ENCODE measurements around the gene GUCA1A. TPM values are rescaled to one million over a fixed set of nuclear protein-coding genes. Genes with fewer than 3 reads are reported as not detected.

The GUCA1A gene
- total and polyA plus RNA-seq, 4 donors: 0.02 to 0.04 TPM; not detected in 2

DNA sequence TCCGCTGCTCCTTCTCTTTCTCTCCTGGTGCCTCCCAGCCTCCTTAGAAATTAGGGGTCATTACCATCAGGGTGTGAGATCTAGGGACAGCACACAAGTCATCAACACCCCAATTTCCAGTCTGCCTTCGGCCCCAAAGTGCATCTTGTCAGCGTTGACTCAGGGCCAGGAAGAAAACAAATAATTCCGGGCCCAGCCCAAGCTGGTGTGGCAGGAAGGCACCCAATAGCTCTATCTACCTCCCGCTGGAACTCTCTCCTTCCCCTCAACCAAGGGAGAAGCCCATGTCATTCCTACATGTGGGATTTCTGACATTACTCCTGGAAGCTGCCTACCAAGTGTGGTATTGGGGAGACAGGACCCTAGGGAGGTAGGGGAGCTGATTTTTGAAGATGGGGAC lies 19.2 kb upstream of the GUCA1A start:
- WGBS, 2 donors: 62 to 87% methylated on average over 5 of the region's 5 CpGs
- ATAC-seq (ENCODE audit: insufficient read depth, low FRiP score): no peak

DNA sequence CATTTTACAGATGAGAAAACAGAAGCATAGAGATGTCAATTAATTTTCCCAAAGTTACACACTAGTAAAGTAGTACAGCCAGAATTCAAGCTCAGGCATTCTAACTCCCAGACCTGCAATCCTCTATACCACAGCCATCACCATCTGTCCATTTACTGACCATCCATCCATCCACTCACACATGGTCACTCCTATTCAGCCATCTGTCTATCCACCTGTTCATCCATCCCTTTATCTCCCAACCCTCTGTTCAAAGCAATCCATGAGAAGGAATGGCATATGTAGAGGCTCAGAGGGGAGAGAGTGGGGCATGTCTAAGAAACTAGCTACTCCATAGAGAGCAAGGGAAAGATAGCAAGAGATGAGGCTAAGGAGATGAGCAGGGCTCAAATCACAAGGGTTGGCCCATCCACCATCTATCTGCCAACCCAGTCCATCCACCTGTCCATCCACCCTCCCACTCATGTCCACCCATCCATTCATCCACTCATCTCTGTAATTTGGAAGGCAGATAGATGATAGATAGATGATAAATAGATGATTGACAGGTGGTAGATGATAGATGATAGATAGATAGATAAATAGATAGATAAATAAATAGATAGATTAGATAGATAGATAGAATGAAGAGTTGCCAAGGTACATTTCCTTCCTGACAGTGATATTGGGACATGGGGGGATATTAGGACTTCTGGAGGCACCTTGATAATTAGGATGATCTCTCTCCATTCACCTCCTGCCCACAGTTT lies 18.5 kb upstream of the GUCA1A start:
- Histone ChIP-seq H3K4me1 (ENCODE audit: control insufficient read depth in 5 of 5, insufficient read depth in 5 of 5, low read length in 5 of 5) (no peaks in the 10 kb centered on the region), H3K9ac (ENCODE audit: insufficient read depth in 1 of 2, low read length in 2 of 2) (no peak overlapping the region), H3K27ac (ENCODE audit: low read depth in 1 of 2, low read length in 1 of 2) (no peak overlapping the region), H3K9me3 (ENCODE audit: control insufficient read depth in 4 of 4, insufficient read depth in 3 of 4, low read length in 3 of 4) (peaks cover 0 to 1% (median 0%) of the 10 kb centered on the region in 4 donors), H3K36me3 (ENCODE audit: control insufficient read depth in 4 of 4, insufficient read depth in 4 of 4, low read length in 4 of 4) (no peaks in the 10 kb centered on the region), H3K27me3 (ENCODE audit: control insufficient read depth in 3 of 3, insufficient read depth in 3 of 3, low read length in 2 of 3) (no peaks in the 10 kb centered on the region), H3K4me3 (no peak overlapping the region)
- DNase-seq (no peak), ATAC-seq (ENCODE audit: insufficient read depth, low FRiP score) (no peak)
- TF ChIP-seq, protein P1, sequence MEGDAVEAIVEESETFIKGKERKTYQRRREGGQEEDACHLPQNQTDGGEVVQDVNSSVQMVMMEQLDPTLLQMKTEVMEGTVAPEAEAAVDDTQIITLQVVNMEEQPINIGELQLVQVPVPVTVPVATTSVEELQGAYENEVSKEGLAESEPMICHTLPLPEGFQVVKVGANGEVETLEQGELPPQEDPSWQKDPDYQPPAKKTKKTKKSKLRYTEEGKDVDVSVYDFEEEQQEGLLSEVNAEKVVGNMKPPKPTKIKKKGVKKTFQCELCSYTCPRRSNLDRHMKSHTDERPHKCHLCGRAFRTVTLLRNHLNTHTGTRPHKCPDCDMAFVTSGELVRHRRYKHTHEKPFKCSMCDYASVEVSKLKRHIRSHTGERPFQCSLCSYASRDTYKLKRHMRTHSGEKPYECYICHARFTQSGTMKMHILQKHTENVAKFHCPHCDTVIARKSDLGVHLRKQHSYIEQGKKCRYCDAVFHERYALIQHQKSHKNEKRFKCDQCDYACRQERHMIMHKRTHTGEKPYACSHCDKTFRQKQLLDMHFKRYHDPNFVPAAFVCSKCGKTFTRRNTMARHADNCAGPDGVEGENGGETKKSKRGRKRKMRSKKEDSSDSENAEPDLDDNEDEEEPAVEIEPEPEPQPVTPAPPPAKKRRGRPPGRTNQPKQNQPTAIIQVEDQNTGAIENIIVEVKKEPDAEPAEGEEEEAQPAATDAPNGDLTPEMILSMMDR (IDR thresholded peaks at IDR 0.05; ENCODE audit: control extremely low read depth, extremely low read depth): no peak

More for the DNA sequence above, 19.2 kb upstream of the GUCA1A start:
- no peak for DNase-seq
- TF ChIP-seq, protein P1 (IDR thresholded peaks at IDR 0.05; ENCODE audit: control extremely low read depth, extremely low read depth): no peak
- no peak overlapping the region for H3K9ac ChIP-seq (ENCODE audit: insufficient read depth in 1 of 2, low read length in 2 of 2)
- no peaks in the 10 kb centered on the region for H3K36me3 ChIP-seq (ENCODE audit: control insufficient read depth in 4 of 4, insufficient read depth in 4 of 4, low read length in 4 of 4)
- H3K27me3 ChIP-seq (ENCODE audit: control insufficient read depth in 3 of 3, insufficient read depth in 3 of 3, low read length in 2 of 3): no peaks in the 10 kb centered on the region
- no peak overlapping the region for H3K4me3 ChIP-seq
- H3K27ac ChIP-seq (ENCODE audit: low read depth in 1 of 2, low read length in 1 of 2): no peak overlapping the region
- no peaks in the 10 kb centered on the region for H3K4me1 ChIP-seq (ENCODE audit: control insufficient read depth in 5 of 5, insufficient read depth in 5 of 5, low read length in 5 of 5)
- H3K9me3 ChIP-seq (ENCODE audit: control insufficient read depth in 4 of 4, insufficient read depth in 3 of 4, low read length in 3 of 4): peaks cover 0 to 1% (median 0%) of the 10 kb centered on the region in 4 donors

DNA sequence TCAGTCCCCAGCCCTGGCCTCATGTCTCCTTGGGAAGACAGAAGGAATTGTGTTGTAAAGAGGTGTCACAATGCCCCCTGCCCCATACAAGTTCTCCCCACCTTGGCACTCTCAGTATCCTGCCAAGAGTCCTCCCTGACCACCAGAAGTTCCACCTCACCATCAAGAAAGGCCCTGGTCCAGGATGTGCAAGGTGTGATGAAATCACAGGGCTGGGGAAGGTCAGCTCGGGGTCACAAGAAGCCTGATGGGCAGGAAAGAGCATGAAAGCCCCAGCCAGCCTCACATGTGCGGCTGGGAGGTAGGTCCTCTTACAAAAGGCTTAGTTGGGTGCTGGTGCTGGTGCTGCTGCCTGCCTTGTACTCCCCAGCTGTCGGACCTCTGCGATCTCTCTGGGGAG lies 17.9 kb upstream of the GUCA1A start:
- H3K4me1 ChIP-seq (ENCODE audit: control insufficient read depth in 5 of 5, insufficient read depth in 5 of 5, low read length in 5 of 5): no peaks in the 10 kb centered on the region
- TF ChIP-seq, protein P1 (IDR thresholded peaks at IDR 0.05; ENCODE audit: control extremely low read depth, extremely low read depth): no peak
- H3K27ac ChIP-seq (ENCODE audit: low read depth in 1 of 2, low read length in 1 of 2): no peak overlapping the region
- H3K4me3 ChIP-seq: no peak overlapping the region
- 82 to 83% methylated on average over 4 of the region's 4 CpGs for WGBS, 2 donors
- no peak overlapping the region for H3K9ac ChIP-seq (ENCODE audit: insufficient read depth in 1 of 2, low read length in 2 of 2)
- DNase-seq (no peak), ATAC-seq (ENCODE audit: insufficient read depth, low FRiP score) (no peak)
- H3K36me3 ChIP-seq (ENCODE audit: control insufficient read depth in 4 of 4, insufficient read depth in 4 of 4, low read length in 4 of 4): no peaks in the 10 kb centered on the region
- peaks cover 0 to 1% (median 0%) of the 10 kb centered on the region in 4 donors for H3K9me3 ChIP-seq (ENCODE audit: control insufficient read depth in 4 of 4, insufficient read depth in 3 of 4, low read length in 3 of 4)
- H3K27me3 ChIP-seq (ENCODE audit: control insufficient read depth in 3 of 3, insufficient read depth in 3 of 3, low read length in 2 of 3): no peaks in the 10 kb centered on the region

Data from lung (tissue), 12 donors.